SH-SY5Y (cell line): Measurements from ENCODE around the gene NFKBIL1.

ENCODE experiments used
- GATA2 ChIP-seq: IDR thresholded peaks from 2 replicates; pipeline ENCODE4 v1.6.1; 2011; ENCODE audit warnings: mild to moderate bottlenecking, low read depth, low read length
- GATA3 ChIP-seq: IDR thresholded peaks from 2 replicates; pipeline ENCODE4 v1.6.1; 2011; ENCODE audit warnings: low read depth, mild to moderate bottlenecking, low read length, moderate library complexity

GRCh38 chr6:31581434-31582229 is 34.2 kb downstream of the NFKBIL1 start:
- TF ChIP-seq GATA2 (no peak), GATA3 (no peak)
